Ovary (tissue), 9 donors: ENCODE data around the gene LINGO3. TPM values are rescaled to one million over a fixed set of nuclear protein-coding genes. Genes with fewer than 3 reads are reported as not detected.

Source experiments
- DNase-seq, 5 donors: peaks; one replicate each; pipeline ENCODE4 v3.0.0-alpha.2; 2019 to 2020
- H3K27ac ChIP-seq, 2 donors: fragments of 200-600 bp; one replicate each; pipeline versions ENCODE4 v1.5.1 to v1.8.0; 2019 to 2022
- H3K27me3 ChIP-seq: fragments of 200-600 bp; one replicate; pipeline ENCODE4 v1.8.0; 2022
- H3K36me3 ChIP-seq: fragments of 200-600 bp; sonication (generic); one replicate; pipeline ENCODE4 v1.5.1; 2019
- H3K4me1 ChIP-seq: one replicate; pipeline ENCODE4 v1.8.1; 2013; ENCODE audit warnings: mild to moderate bottlenecking, moderate library complexity; ENCODE audit not compliant: insufficient read depth
- H3K4me3 ChIP-seq: fragments of 200-600 bp; sonication (generic); one replicate; pipeline ENCODE4 v1.5.1; 2017
- H3K9me3 ChIP-seq, 2 donors: fragments of 200-600 bp in 1 of 2; sonication (generic) in 1 of 2; one replicate each; pipeline versions ENCODE4 v1.5.1 to v1.8.1; 2013 to 2019; ENCODE audit warnings: mild to moderate bottlenecking in 1 of 2, moderate library complexity in 1 of 2
- CTCF ChIP-seq, 3 donors: fragments of 450-650 bp in 2 of 3; fragments of 200-600 bp in 1 of 3; IDR thresholded peaks; one replicate each; pipeline versions ENCODE4 v1.5.1 to v1.8.0; 2016 to 2022; ENCODE audit warnings: antibody characterized with exemption in 3 of 3, mild to moderate bottlenecking in 1 of 3
- EP300 ChIP-seq: sonication (generic); formaldehyde crosslinking; IDR thresholded peaks from one replicate; pipeline ENCODE4 v1.6.1; 2017; ENCODE audit warnings: antibody characterized with exemption
- POLR2A ChIP-seq: fragments of 450-650 bp; IDR thresholded peaks from one replicate; pipeline ENCODE4 v1.6.1; 2017; ENCODE audit warnings: antibody characterized with exemption, mild to moderate bottlenecking, moderate library complexity
- WGBS, 3 donors: extraction: QIAGEN DNeasy Blood & Tissue Kit in 1 of 3; methylation state at CpG; one replicate each; pipeline versions ENCODE4 v1.1.5 to v1.1.7; 2013 to 2017; 5-methylcytosine and 5-hydroxymethylcytosine counted together
- intact Hi-C, 4 donors: fragments of 100-400 bp; cut with DNase I; formaldehyde crosslinking; loops; one replicate each; pipeline versions ENCODE4 v1.11.0 to v1.15.1; 2022 to 2023
- polyA plus RNA-seq, 2 donors: library from polyadenylated mRNA; stranded (reverse); fragments of 200-250 nt in 1 of 2; fragments of 350-450 nt in 1 of 2; fragmentation: Illumina TruSeq in 1 of 2; extraction: RNeasy Lipid Tissue Mini Kit (QIAGEN cat#74804) in 1 of 2; gene quantifications; one replicate each; pipeline ENCODE4 v1.2.3, GENCODE V29; 2013 to 2014
- total RNA-seq, 7 donors: library from RNA; depleted of rRNA in 2 of 7; stranded (reverse); fragments of >200 nt in 2 of 7; fragmentation: NEBNext Ultra II Directional in 3 of 7; extraction: Animal tissue kit (Norgen Biotek cat#: 25700) in 3 of 7; gene quantifications; one replicate each; pipeline versions ENCODE4 v1.1.0 to v1.2.4, GENCODE V29; 2016 to 2023
- donor health status: DM: no; HTN: no; CAD: no; lungs with moderate emphysema.
- donor health status: DM: no; HTN: no; CAD: no.
- donor health status: Bipolar disorder and iron deficiency.
- donor health status: DM: yes; HTN: yes; CAD: no.
- donor health status: DM: no; HTN: no; CAD: no.
- donor health status: DM: yes; HTN: yes; CAD: no.

Gene LINGO3
- total and polyA plus RNA-seq, 9 donors = not detected

- peak; percentile 86 to 92 (median 90) for DNase-seq
- 0 to 1% (median 1%) methylated on average over 30 to 88 of the region's 88 CpGs for WGBS, 3 donors
- Histone ChIP-seq H3K4me1 (peaks cover 20% of the 10 kb centered on the region), H3K4me3 (peak overlapping the region; percentile 98), H3K9me3 (no peaks in the 10 kb centered on the region), H3K36me3 (no peaks in the 10 kb centered on the region), H3K27me3 (no peaks in the 10 kb centered on the region), H3K27ac (peak overlapping the region; percentile 95 to 99)
- intact Hi-C loops = loop anchor here (2.0 to 10.0 kb wide), 8 partner anchors 33 to 344 kb away; partner anchors contain the start of genes PLEKHJ1 (in 3 of the 4), SF3A2 (in 3 of the 4), DOT1L (in 2 of the 4) and AP3D1 (in 1 of the 4)
- TF ChIP-seq CTCF (IDR thresholded peaks at IDR 0.05) (no peak), POLR2A (peak; percentile 74)
These were observed 37.3 kb downstream of the LINGO3 start for GRCh38 chr19:2270423-2271233.

GRCh38 chr19:2270157-2270422 is 37.9 kb downstream of the LINGO3 start:
- intact Hi-C loops = loop anchor here (2.0 to 10.0 kb wide), 8 partner anchors 33 to 345 kb away; partner anchors contain the start of genes PLEKHJ1 (in 3 of the 4), SF3A2 (in 3 of the 4), DOT1L (in 2 of the 4) and AP3D1 (in 1 of the 4)
- TF ChIP-seq POLR2A (no peak), EP300 (no peak), CTCF (IDR thresholded peaks at IDR 0.05) (no peak)
- Histone ChIP-seq H3K27ac (peak overlapping the region; percentile 95 to 99), H3K36me3 (no peaks in the 10 kb centered on the region), H3K4me3 (peak overlapping the region; percentile 98), H3K27me3 (no peaks in the 10 kb centered on the region), H3K9me3 (no peaks in the 10 kb centered on the region), H3K4me1 (peaks cover 15% of the 10 kb centered on the region)
- WGBS, 3 donors = 1% methylated on average over 27 to 30 of the region's 30 CpGs
- DNase-seq = peak; percentile 61 to 80 (median 72)

- Histone ChIP-seq H3K27me3 (no peaks in the 10 kb centered on the region), H3K27ac (peak overlapping the region; percentile 95 to 99), H3K9me3 (no peaks in the 10 kb centered on the region), H3K4me3 (peak overlapping the region; percentile 98), H3K4me1 (peaks cover 15% of the 10 kb centered on the region), H3K36me3 (no peaks in the 10 kb centered on the region)
- peak; percentile 98 to 99 (median 99) for DNase-seq
- intact Hi-C loops = loop anchor here (2.0 to 10.0 kb wide), 8 partner anchors 32 to 345 kb away; partner anchors contain the start of genes PLEKHJ1 (in 3 of the 4), SF3A2 (in 3 of the 4), DOT1L (in 2 of the 4) and AP3D1 (in 1 of the 4)
- TF ChIP-seq POLR2A = peak; percentile 100
- no peak for TF ChIP-seq EP300
- peak in 2 of 3 donors; percentile 63 to 77 for TF ChIP-seq CTCF (IDR thresholded peaks at IDR 0.05)
- 0 to 1% (median 1%) methylated on average over 83 to 103 of the region's 103 CpGs for WGBS, 3 donors
These were observed 38.5 kb downstream of the LINGO3 start for GRCh38 chr19:2269244-2270156.

DNA sequence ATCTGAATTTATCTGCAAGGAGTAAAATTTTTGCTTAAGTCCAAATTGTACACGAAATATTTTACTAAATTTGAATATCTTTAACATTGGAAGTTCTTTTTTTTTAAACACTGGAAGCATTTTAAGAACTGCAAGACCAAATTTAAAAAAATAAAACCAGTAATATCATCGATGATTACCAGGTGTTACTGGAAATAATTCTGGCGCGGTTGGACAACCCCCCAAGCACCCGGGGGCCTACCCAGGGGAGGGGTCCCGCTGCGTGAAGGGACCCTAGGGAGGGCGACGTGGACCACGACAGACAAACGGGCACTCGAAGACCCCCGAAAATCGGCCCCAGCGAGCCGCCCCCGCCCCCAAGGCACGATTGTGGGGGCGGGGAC is 39.1 kb downstream of the LINGO3 start:
- H3K4me3 ChIP-seq = peak overlapping the region; percentile 72
- no peaks in the 10 kb centered on the region for H3K36me3 ChIP-seq
- peaks cover 11% of the 10 kb centered on the region for H3K4me1 ChIP-seq
- peak overlapping the region; percentile 46 to 56 for H3K27ac ChIP-seq
- 0 to 1% (median 1%) methylated on average over 19 of the region's 19 CpGs for WGBS, 3 donors
- TF ChIP-seq POLR2A (no peak), EP300 (no peak), CTCF (IDR thresholded peaks at IDR 0.05) (no peak)
- intact Hi-C loops = no loop called here
- no peaks in the 10 kb centered on the region for H3K9me3 ChIP-seq
- DNase-seq = no peak
- H3K27me3 ChIP-seq = no peaks in the 10 kb centered on the region
